Measurements from ENCODE around the gene CREB5.

DNA sequence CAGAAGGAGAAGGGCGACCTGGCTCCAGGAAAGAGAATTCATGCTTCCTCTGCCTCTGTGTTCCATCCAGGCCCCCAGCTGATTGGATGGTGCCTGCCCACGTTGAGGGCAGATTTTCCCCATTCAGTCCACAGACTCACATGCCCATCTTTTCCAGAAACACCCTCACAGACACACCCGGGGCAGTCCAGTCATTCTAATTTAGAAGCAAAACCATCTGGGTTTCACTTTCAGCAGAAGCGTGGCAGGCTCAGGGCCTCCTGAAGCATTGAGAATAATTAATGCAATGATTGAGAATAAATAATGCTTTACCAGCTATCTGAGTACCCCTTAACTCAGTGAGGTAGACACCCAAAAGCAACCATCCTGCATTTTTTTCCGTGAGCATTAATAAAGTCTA lies 30.2 kb upstream of the CREB5 start:
- TF ChIP-seq, protein P1, sequence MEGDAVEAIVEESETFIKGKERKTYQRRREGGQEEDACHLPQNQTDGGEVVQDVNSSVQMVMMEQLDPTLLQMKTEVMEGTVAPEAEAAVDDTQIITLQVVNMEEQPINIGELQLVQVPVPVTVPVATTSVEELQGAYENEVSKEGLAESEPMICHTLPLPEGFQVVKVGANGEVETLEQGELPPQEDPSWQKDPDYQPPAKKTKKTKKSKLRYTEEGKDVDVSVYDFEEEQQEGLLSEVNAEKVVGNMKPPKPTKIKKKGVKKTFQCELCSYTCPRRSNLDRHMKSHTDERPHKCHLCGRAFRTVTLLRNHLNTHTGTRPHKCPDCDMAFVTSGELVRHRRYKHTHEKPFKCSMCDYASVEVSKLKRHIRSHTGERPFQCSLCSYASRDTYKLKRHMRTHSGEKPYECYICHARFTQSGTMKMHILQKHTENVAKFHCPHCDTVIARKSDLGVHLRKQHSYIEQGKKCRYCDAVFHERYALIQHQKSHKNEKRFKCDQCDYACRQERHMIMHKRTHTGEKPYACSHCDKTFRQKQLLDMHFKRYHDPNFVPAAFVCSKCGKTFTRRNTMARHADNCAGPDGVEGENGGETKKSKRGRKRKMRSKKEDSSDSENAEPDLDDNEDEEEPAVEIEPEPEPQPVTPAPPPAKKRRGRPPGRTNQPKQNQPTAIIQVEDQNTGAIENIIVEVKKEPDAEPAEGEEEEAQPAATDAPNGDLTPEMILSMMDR (IDR thresholded peaks at IDR 0.05 in 8 of 11, conservative IDR thresholded peaks at IDR 0.05 in 3 of 11), result no peak
- no peak for TF ChIP-seq POLR2A (IDR thresholded peaks at IDR 0.05)
- TF ChIP-seq POLR2AphosphoS5 (IDR thresholded peaks at IDR 0.05), result no peak

All from spleen (tissue), 7 donors.